ENCODE results near the gene TCEANC. TPM values are rescaled to one million over a fixed set of nuclear protein-coding genes. Genes with fewer than 3 reads are reported as not detected.
A peak's percentile ranks its signal among the peaks of the same experiment; 100 is the strongest.
"Not testable (repeated sequence)": the region's sequence is repeated elsewhere in the genome, so short reads cannot be mapped to it uniquely, and the experiment has no call there.

Gene TCEANC
- total RNA-seq, 6 experiments from 2014 or later, result 0.99 to 1.7 (median 1.1) TPM

- no peak overlapping the region for H3K27ac Mint-ChIP-seq
- H3K4me1 Mint-ChIP-seq (ENCODE audit: low read depth), result peaks cover 32% of the 10 kb centered on the region
- DNase-seq, result no peak
- H3K9me3 Mint-ChIP-seq, result no peaks in the 10 kb centered on the region
- no peak overlapping the region for H3K4me3 Mint-ChIP-seq
- H3K27me3 Mint-ChIP-seq (ENCODE audit: insufficient read depth), result no peaks in the 10 kb centered on the region; the same call in 1 of the 2 replicates
- no peaks in the 10 kb centered on the region for H3K36me3 Mint-ChIP-seq (ENCODE audit: low read depth)
- no peak for TF ChIP-seq CTCF (IDR thresholded peaks at IDR 0.05)
These were observed 7.3 kb upstream of the TCEANC start for GRCh38 chrX:13645464-13646153.

GRCh38 chrX:13646154-13646549 is 6.8 kb upstream of the TCEANC start:
- Mint-ChIP-seq H3K4me1 (ENCODE audit: low read depth) (peaks cover 38% of the 10 kb centered on the region), H3K27me3 (ENCODE audit: insufficient read depth) (no peaks in the 10 kb centered on the region; the same call in 1 of the 2 replicates), H3K27ac (no peak overlapping the region), H3K36me3 (ENCODE audit: low read depth) (no peaks in the 10 kb centered on the region), H3K4me3 (no peak overlapping the region), H3K9me3 (no peaks in the 10 kb centered on the region)
- TF ChIP-seq CTCF (IDR thresholded peaks at IDR 0.05), result peak; percentile 74
- DNase-seq, result peak; percentile 39

- peak overlapping the region; percentile 63 for H3K4me3 Mint-ChIP-seq
- DNase-seq, result peak; percentile 27
These were observed 5.2 kb upstream of the TCEANC start for GRCh38 chrX:13647709-13648212.

GRCh38 chrX:13648336-13648735 is 4.6 kb upstream of the TCEANC start:
- H3K27ac Mint-ChIP-seq; H3K4me3 Mint-ChIP-seq; DNase-seq; H3K27me3 Mint-ChIP-seq (ENCODE audit: insufficient read depth); H3K9me3 Mint-ChIP-seq; H3K36me3 Mint-ChIP-seq (ENCODE audit: low read depth): not testable (repeated sequence)
- peaks cover 49% of the 10 kb centered on the region for H3K4me1 Mint-ChIP-seq (ENCODE audit: low read depth)

More at GRCh38 chrX:13647709-13648212, 5.2 kb upstream of the TCEANC start:
- Mint-ChIP-seq H3K27me3 (ENCODE audit: insufficient read depth) (no peaks in the 10 kb centered on the region; the same call in 1 of the 2 replicates), H3K9me3 (no peaks in the 10 kb centered on the region), H3K4me1 (ENCODE audit: low read depth) (peaks cover 49% of the 10 kb centered on the region), H3K27ac (peak overlapping the region; percentile 82), H3K36me3 (ENCODE audit: low read depth) (no peaks in the 10 kb centered on the region)
- TF ChIP-seq CTCF (IDR thresholded peaks at IDR 0.05), result no peak

- peaks cover 49% of the 10 kb centered on the region for H3K4me1 Mint-ChIP-seq (ENCODE audit: low read depth)
- no peaks in the 10 kb centered on the region; the same call in 1 of the 2 replicates for H3K27me3 Mint-ChIP-seq (ENCODE audit: insufficient read depth)
- H3K4me3 Mint-ChIP-seq, result no peak overlapping the region
- 0 out of 2 replicates have a peak overlapping the region, but pooled peaks have one; percentile 16 for H3K27ac Mint-ChIP-seq
- no peaks in the 10 kb centered on the region for H3K9me3 Mint-ChIP-seq
- H3K36me3 Mint-ChIP-seq (ENCODE audit: low read depth), result no peaks in the 10 kb centered on the region
- no peak for DNase-seq
- TF ChIP-seq CTCF (IDR thresholded peaks at IDR 0.05), result no peak
These were observed 3.1 kb upstream of the TCEANC start for GRCh38 chrX:13649838-13650237.

GRCh38 chrX:13650318-13650717 is 2.6 kb upstream of the TCEANC start:
- Mint-ChIP-seq H3K4me1 (ENCODE audit: low read depth) (peaks cover 49% of the 10 kb centered on the region), H3K27ac (no peak overlapping the region), H3K9me3 (no peaks in the 10 kb centered on the region), H3K36me3 (ENCODE audit: low read depth) (no peaks in the 10 kb centered on the region), H3K4me3 (no peak overlapping the region), H3K27me3 (ENCODE audit: insufficient read depth) (no peaks in the 10 kb centered on the region; the same call in 1 of the 2 replicates)
- TF ChIP-seq CTCF (IDR thresholded peaks at IDR 0.05), result no peak
- no peak for DNase-seq
